ENCODE measurements around the gene AOPEP. TPM values are rescaled to one million over a fixed set of nuclear protein-coding genes. Genes with fewer than 3 reads are reported as not detected.
A peak's percentile ranks its signal among the peaks of the same experiment; 100 is the strongest.

The AOPEP gene
- total and polyA plus RNA-seq, 2 of the 13 experiments (the other 11 are each of a cell fraction or from before 2014, with no cell fraction given), result 22.2 to 41.6 TPM

DNA sequence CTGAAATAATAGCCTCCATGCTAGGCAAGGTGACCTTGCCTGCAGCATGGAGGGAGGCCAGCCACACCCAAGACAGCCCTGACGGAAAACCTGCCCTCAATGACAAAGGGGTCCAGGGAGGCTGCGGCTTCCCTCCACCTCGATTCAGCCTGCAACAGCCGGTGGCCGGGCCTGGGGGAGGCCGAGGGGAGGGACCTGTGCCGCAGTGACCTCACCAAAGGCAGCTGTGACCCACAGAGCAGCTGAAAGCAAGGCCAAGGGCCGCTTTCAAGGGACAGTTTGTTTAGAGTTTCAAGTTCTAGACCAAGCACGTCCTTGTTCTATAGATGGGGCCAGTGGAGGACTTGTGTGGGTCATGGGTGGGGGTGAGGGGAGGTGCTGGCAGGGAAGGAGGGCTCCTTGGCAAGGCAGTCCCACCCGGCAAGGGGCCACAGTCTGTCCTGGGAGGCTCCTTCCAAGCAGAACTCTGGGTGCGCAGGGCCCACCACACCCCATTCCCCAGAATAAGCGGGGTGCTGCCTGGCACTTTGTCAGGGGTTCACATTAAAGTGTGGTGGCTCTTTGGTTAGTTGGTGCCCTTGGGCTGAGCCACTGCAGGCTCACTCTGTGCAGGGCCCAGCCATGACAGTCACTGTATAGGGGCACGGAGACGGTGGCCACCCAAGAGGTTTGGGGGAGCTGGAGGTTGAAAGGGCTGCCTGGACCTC is 364.5 kb downstream of the AOPEP start:
- H3K4me2 ChIP-seq (ENCODE audit: low read depth, low read length), result no peak overlapping the region
- no peak overlapping the region for H2AFZ ChIP-seq (ENCODE audit: low read length)
- no peaks in the 10 kb centered on the region; a peak in 1 of 5 replicates for H3K27me3 ChIP-seq (ENCODE audit: control insufficient read depth in 1 of 2, insufficient read depth in 2 of 2, low read length in 2 of 2)
- no peak overlapping the region for H3K27ac ChIP-seq (ENCODE audit: extremely low read length, insufficient read depth, low read length)
- ChIA-PET CTCF (ENCODE audit: low intra/inter-chr PET ratio, low total read pairs) (no interaction called here), POLR2A (no interaction called here)
- in situ Hi-C loops (cut with HindIII; ENCODE audit: extremely low pct_ligation_motif_present, low pct_unique_long_range_greater_than_20kb) (no loop called here), intact Hi-C loops (cut with micrococcal nuclease; ENCODE audit: unreplicated experiment) (no loop called here)
- peaks cover 18% of the 10 kb centered on the region for H3K4me1 ChIP-seq (ENCODE audit: insufficient read depth, low read length)
- H3K4me3 ChIP-seq (replicated peaks in 1 of 3; ENCODE audit: insufficient read depth in 1 of 3, low read depth in 2 of 3, low read length in 3 of 3), result no peak overlapping the region
- FAIRE-seq, result no peak
- BruUV-seq (replicated peaks), result no TSS peak
- H3K36me3 ChIP-seq (replicated peaks in 1 of 2; ENCODE audit: control insufficient read depth in 1 of 2, insufficient read depth in 2 of 2, low read length in 2 of 2), result peaks cover 13 to 23% of the 10 kb centered on the region in 2 experiments; a peak in 4 of 5 replicates
- 94% methylated on average over 10 of the region's 14 CpGs for WGBS (ENCODE audit: low lambda C conversion rate)
- peaks cover 3% of the 10 kb centered on the region; the same call in 1 of the 2 replicates for H4K20me1 ChIP-seq (ENCODE audit: insufficient read depth, low read length)
- no peak for DNase-seq (ENCODE audit: low spot score)
- no peaks in the 10 kb centered on the region for H3K9me3 ChIP-seq (ENCODE audit: low read length)
- H3K9ac ChIP-seq (ENCODE audit: insufficient read depth, low read depth, low read length), result no peak overlapping the region
- ATAC-seq, result peak; percentile 21
- H3K79me2 ChIP-seq (ENCODE audit: insufficient read depth, low read length), result no peaks in the 10 kb centered on the region
- TF ChIP-seq POLR2G (IDR thresholded peaks at IDR 0.05; ENCODE audit: low read depth, low read length), result peak; percentile 22
- TF ChIP-seq ELF3 (CRISPR knock-in tag; IDR thresholded peaks at IDR 0.05), result no peak
- TF ChIP-seq ZSCAN22 (CRISPR knock-in tag; IDR thresholded peaks at IDR 0.05), result no peak
- TF ChIP-seq TFDP2 (CRISPR knock-in tag; IDR thresholded peaks at IDR 0.05), result no peak
- TF ChIP-seq ZNF598 (CRISPR knock-in tag; IDR thresholded peaks at IDR 0.05; ENCODE audit: borderline replicate concordance), result no peak
- TF ChIP-seq, protein P1, sequence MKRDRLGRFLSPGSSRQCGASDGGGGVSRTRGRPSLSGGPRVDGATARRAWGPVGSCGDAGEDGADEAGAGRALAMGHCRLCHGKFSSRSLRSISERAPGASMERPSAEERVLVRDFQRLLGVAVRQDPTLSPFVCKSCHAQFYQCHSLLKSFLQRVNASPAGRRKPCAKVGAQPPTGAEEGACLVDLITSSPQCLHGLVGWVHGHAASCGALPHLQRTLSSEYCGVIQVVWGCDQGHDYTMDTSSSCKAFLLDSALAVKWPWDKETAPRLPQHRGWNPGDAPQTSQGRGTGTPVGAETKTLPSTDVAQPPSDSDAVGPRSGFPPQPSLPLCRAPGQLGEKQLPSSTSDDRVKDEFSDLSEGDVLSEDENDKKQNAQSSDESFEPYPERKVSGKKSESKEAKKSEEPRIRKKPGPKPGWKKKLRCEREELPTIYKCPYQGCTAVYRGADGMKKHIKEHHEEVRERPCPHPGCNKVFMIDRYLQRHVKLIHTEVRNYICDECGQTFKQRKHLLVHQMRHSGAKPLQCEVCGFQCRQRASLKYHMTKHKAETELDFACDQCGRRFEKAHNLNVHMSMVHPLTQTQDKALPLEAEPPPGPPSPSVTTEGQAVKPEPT (CRISPR knock-in tag; IDR thresholded peaks at IDR 0.05; ENCODE audit: low read depth), result no peak
- no peak for TF ChIP-seq ZNF556 (CRISPR knock-in tag; IDR thresholded peaks at IDR 0.05; ENCODE audit: borderline replicate concordance)
- 0 out of 2 replicates have a peak, but pooled peaks have one; percentile 16 for TF ChIP-seq REPIN1 (CRISPR knock-in tag; IDR thresholded peaks at IDR 0.05; ENCODE audit: borderline replicate concordance, low read depth)
- no peak for TF ChIP-seq ZNF747 (CRISPR knock-in tag; IDR thresholded peaks at IDR 0.05; ENCODE audit: borderline replicate concordance)
- no peak for TF ChIP-seq IRF2 (CRISPR knock-in tag; IDR thresholded peaks at IDR 0.05)
- no peak for TF ChIP-seq PAX8 (CRISPR knock-in tag; IDR thresholded peaks at IDR 0.05; ENCODE audit: borderline replicate concordance)
- no peak for TF ChIP-seq MIXL1 (CRISPR knock-in tag; IDR thresholded peaks at IDR 0.05)
- TF ChIP-seq ETV5 (CRISPR knock-in tag; IDR thresholded peaks at IDR 0.05; ENCODE audit: borderline replicate concordance), result no peak
- no peak for TF ChIP-seq ZNF772 (CRISPR knock-in tag; IDR thresholded peaks at IDR 0.05)
- peak; percentile 20; the same call in 1 of the 2 replicates for TF ChIP-seq KDM2A (CRISPR knock-in tag; IDR thresholded peaks at IDR 0.05; ENCODE audit: borderline replicate concordance, low read depth)
- TF ChIP-seq AHR (CRISPR knock-in tag; IDR thresholded peaks at IDR 0.05), result no peak
- TF ChIP-seq SIN3A (IDR thresholded peaks at IDR 0.05; ENCODE audit: borderline replicate concordance, low read depth, low read length), result no peak
- no peak for TF ChIP-seq FOXK2 (IDR thresholded peaks at IDR 0.05)
- TF ChIP-seq SPEN (CRISPR knock-in tag; IDR thresholded peaks at IDR 0.05; ENCODE audit: low read depth), result no peak
- TF ChIP-seq ZNF775 (CRISPR knock-in tag; IDR thresholded peaks at IDR 0.05; ENCODE audit: borderline replicate concordance), result no peak
- TF ChIP-seq U2AF2 (IDR thresholded peaks at IDR 0.05; ENCODE audit: low read depth, low read length), result no peak
- TF ChIP-seq ZNF205 (CRISPR knock-in tag; IDR thresholded peaks at IDR 0.05), result no peak
- no peak for TF ChIP-seq ARID2 (CRISPR knock-in tag; IDR thresholded peaks at IDR 0.05; ENCODE audit: borderline replicate concordance)
- no peak for TF ChIP-seq PHF21A (CRISPR knock-in tag; IDR thresholded peaks at IDR 0.05)
